BE2C (cell line): ENCODE measurements around the gene NAGPA.

Source experiments
- DNase-seq: peaks from one replicate; pipeline ENCODE4 v3.0.0-alpha.2; 2020
- H3K27me3 ChIP-seq: fragments of 250-450 bp; sonication (Bioruptor Pico); 2 replicates; pipeline ENCODE4 v1.5.1; 2020; ENCODE audit warnings: mild to moderate bottlenecking
- H3K36me3 ChIP-seq: fragments of 250-450 bp; sonication (Bioruptor Pico); 2 replicates; pipeline ENCODE4 v1.5.1; 2020; ENCODE audit warnings: mild to moderate bottlenecking
- H3K4me1 ChIP-seq: fragments of 250-450 bp; sonication (Bioruptor Pico); 2 replicates; pipeline ENCODE4 v1.5.1; 2020
- H3K4me3 ChIP-seq: 2 replicates; pipeline ENCODE4 v1.5.1; 2011; ENCODE audit warnings: low read depth, low read length
- H3K9me3 ChIP-seq: fragments of 250-450 bp; sonication (Bioruptor Pico); 2 replicates; pipeline ENCODE4 v1.5.1; 2020
- CTCF ChIP-seq: IDR thresholded peaks from 2 replicates; pipeline ENCODE4 v1.5.1; 2012; ENCODE audit warnings: mild to moderate bottlenecking, low read depth, low read length

NAGPA gene

GRCh38 chr16:5032748-5033167 is 977 bp downstream of the NAGPA start:
- no peak for DNase-seq
- Histone ChIP-seq H3K36me3 (no peaks in the 10 kb centered on the region), H3K4me1 (no peaks in the 10 kb centered on the region; the same call in 1 of the 2 replicates), H3K4me3 (peak overlapping the region; percentile 80), H3K27me3 (peaks cover 5% of the 10 kb centered on the region), H3K9me3 (no peaks in the 10 kb centered on the region)
- no peak for TF ChIP-seq CTCF

- H3K4me1 ChIP-seq, result no peaks in the 10 kb centered on the region; the same call in 1 of the 2 replicates
- H3K4me3 ChIP-seq, result no peak overlapping the region
- no peaks in the 10 kb centered on the region for H3K27me3 ChIP-seq
- TF ChIP-seq CTCF, result no peak
- no peak for DNase-seq
- H3K9me3 ChIP-seq, result no peaks in the 10 kb centered on the region
- H3K36me3 ChIP-seq, result no peaks in the 10 kb centered on the region
Observed at GRCh38 chr16:5031601-5032000, 2.1 kb downstream of the NAGPA start.

GRCh38 chr16:5030251-5030870 is 3.4 kb downstream of the NAGPA start:
- H3K36me3 ChIP-seq, result no peaks in the 10 kb centered on the region
- no peaks in the 10 kb centered on the region for H3K27me3 ChIP-seq
- DNase-seq, result no peak
- H3K4me1 ChIP-seq, result no peaks in the 10 kb centered on the region; the same call in 1 of the 2 replicates
- H3K9me3 ChIP-seq, result no peaks in the 10 kb centered on the region
- H3K4me3 ChIP-seq, result no peak overlapping the region
- no peak for TF ChIP-seq CTCF

GRCh38 chr16:5028950-5029475 is 4.7 kb downstream of the NAGPA start:
- DNase-seq, result no peak
- H3K4me3 ChIP-seq, result no peak overlapping the region
- TF ChIP-seq CTCF, result no peak
- H3K36me3 ChIP-seq, result no peaks in the 10 kb centered on the region
- H3K4me1 ChIP-seq, result no peaks in the 10 kb centered on the region
- H3K27me3 ChIP-seq, result no peaks in the 10 kb centered on the region; the same call in 1 of the 2 replicates
- no peaks in the 10 kb centered on the region for H3K9me3 ChIP-seq

GRCh38 chr16:5027575-5028235 is 6.0 kb downstream of the NAGPA start:
- no peaks in the 10 kb centered on the region for H3K4me1 ChIP-seq
- H3K36me3 ChIP-seq, result no peaks in the 10 kb centered on the region
- peaks cover 9% of the 10 kb centered on the region for H3K27me3 ChIP-seq
- H3K9me3 ChIP-seq, result no peaks in the 10 kb centered on the region
- DNase-seq, result no peak
- TF ChIP-seq CTCF, result no peak
- H3K4me3 ChIP-seq, result no peak overlapping the region

- H3K36me3 ChIP-seq, result no peaks in the 10 kb centered on the region
- H3K27me3 ChIP-seq, result peaks cover 15% of the 10 kb centered on the region
- DNase-seq, result no peak
- H3K9me3 ChIP-seq, result no peaks in the 10 kb centered on the region
- TF ChIP-seq CTCF, result no peak
- H3K4me1 ChIP-seq, result no peaks in the 10 kb centered on the region
- no peak overlapping the region for H3K4me3 ChIP-seq
Observed at GRCh38 chr16:5027086-5027485, 6.6 kb downstream of the NAGPA start.
